K562 (cell line): ENCODE measurements around the gene IKBKE. TPM values are rescaled to one million over a fixed set of nuclear protein-coding genes. Genes with fewer than 3 reads are reported as not detected.

Experiments used
- E2F4 ChIP-seq: sonication (generic); formaldehyde crosslinking; IDR thresholded peaks from 2 replicates; pipeline ENCODE4 v1.8.0; 2022; ENCODE audit warnings: mild to moderate bottlenecking, low read depth, missing genetic modification reagents
- FOXA1 ChIP-seq: fragments of 450-650 bp; IDR thresholded peaks from 2 replicates; pipeline ENCODE4 v1.6.1; 2016; ENCODE audit warnings: mild to moderate bottlenecking, borderline replicate concordance
- FOXP1 ChIP-seq: sonication (generic); formaldehyde crosslinking; IDR thresholded peaks from 2 replicates; pipeline ENCODE4 v1.8.0; 2022; ENCODE audit warnings: mild to moderate bottlenecking, missing genetic modification reagents
- JUND ChIP-seq, 2 experiments: IDR thresholded peaks; 2 replicates in 1 of 2; 3 replicates in 1 of 2; pipeline ENCODE4 v1.6.1; 2011; ENCODE audit warnings: borderline replicate concordance in 2 of 2, low read depth in 2 of 2, low read length in 2 of 2, improper control_type of control experiment in 1 of 2, missing biosample characterization in 1 of 2, missing genetic modification characterization in 1 of 2, missing genetic modification reagents in 1 of 2
- MYNN ChIP-seq, 2 experiments: sonication (generic); formaldehyde crosslinking in 1 of 2; IDR thresholded peaks; 2 replicates each; pipeline versions ENCODE4 v1.5.0 to v1.6.1; 2016 to 2020; ENCODE audit warnings: antibody characterized with exemption in 1 of 2, missing genetic modification reagents in 1 of 2
- RNF219 ChIP-seq: fragments of 250-450 bp; sonication (Bioruptor Pico); IDR thresholded peaks from 2 replicates; pipeline ENCODE4 v1.5.0; 2022; ENCODE audit warnings: mild to moderate bottlenecking
- TCF15 ChIP-seq: fragments of 250-450 bp; sonication (Bioruptor Pico); IDR thresholded peaks from 2 replicates; pipeline ENCODE4 v1.8.0; 2022; ENCODE audit warnings: moderate library complexity, mild to moderate bottlenecking, inconsistent platforms
- TCFL5 ChIP-seq: fragments of 250-450 bp; sonication (Bioruptor Pico); conservative IDR thresholded peaks from 2 replicates; pipeline ENCODE4 v1.6.1; 2021; ENCODE audit warnings: mild to moderate bottlenecking, moderate library complexity, matching md5 sums
- THRAP3 ChIP-seq: fragments of 450-650 bp; IDR thresholded peaks from 2 replicates; pipeline ENCODE4 v1.6.1; 2016; ENCODE audit warnings: mild to moderate bottlenecking, inconsistent platforms, borderline replicate concordance
- YY1 ChIP-seq, 3 experiments: IDR thresholded peaks; 2 replicates each; pipeline ENCODE4 v1.6.1; 2011; ENCODE audit warnings: low read length in 2 of 3, mild to moderate bottlenecking in 2 of 3, moderate library complexity in 2 of 3, borderline replicate concordance in 1 of 3, control low read depth in 1 of 3, low read depth in 1 of 3; ENCODE audit not compliant: insufficient read depth in 3 of 3, insufficient replicate concordance in 2 of 3, control insufficient read depth in 1 of 3, insufficient read length in 1 of 3; ENCODE audit errors: extremely low read depth in 1 of 3
- ZMIZ1 ChIP-seq, 2 experiments: fragments of 150-350 bp in 1 of 2; IDR thresholded peaks; 2 replicates each; pipeline ENCODE4 v1.6.1; 2012 to 2016; ENCODE audit warnings: low read depth in 2 of 2, low read length in 2 of 2, mild to moderate bottlenecking in 1 of 2, moderate library complexity in 1 of 2
- ZNF217 ChIP-seq: sonication (generic); formaldehyde crosslinking; IDR thresholded peaks from 2 replicates; pipeline ENCODE4 v1.8.0; 2022; ENCODE audit warnings: mild to moderate bottlenecking, missing genetic modification reagents
- ZNF551 ChIP-seq: fragments of 250-450 bp; sonication (Bioruptor Pico); IDR thresholded peaks from 2 replicates; pipeline ENCODE4 v1.5.0; 2021; ENCODE audit warnings: mild to moderate bottlenecking, moderate library complexity
- ZNF830 ChIP-seq: fragments of 250-450 bp; sonication (Bioruptor Pico); IDR thresholded peaks from 2 replicates; pipeline ENCODE4 v1.5.0; 2021; ENCODE audit warnings: mild to moderate bottlenecking
- polyA plus RNA-seq, 8 experiments: library from polyadenylated mRNA; depleted of rRNA in 4 of 8; stranded (reverse) in 5 of 8; unstranded in 3 of 8; fragments of >200 nt; fragmentation: Nextera tagmentation in 2 of 8; fragmentation: Illumina TruSeq in 1 of 8; extraction: Ambion mirVana in 2 of 8; extraction: Trizol in 1 of 8; gene quantifications; 2 replicates each; pipeline versions ENCODE4 v1.2.1 to v1.2.3, GENCODE V29; 2011 to 2014; ENCODE audit warnings: inconsistent platforms in 1 of 8, missing spikeins in 1 of 8
- total RNA-seq, 7 experiments: library from RNA; depleted of rRNA in 6 of 7; stranded (reverse); fragments of >200 nt in 6 of 7; fragmentation: Illumina TruSeq in 2 of 7; extraction: Trizol in 2 of 7; gene quantifications; 2 replicates each; pipeline versions ENCODE4 v1.2.1 to v1.2.3, GENCODE V29; 2011 to 2021; ENCODE audit warnings: low replicate concordance in 1 of 7
- TF ChIP-seq, protein P1 (sequence below): fragments of 450-650 bp; IDR thresholded peaks from 2 replicates; pipeline ENCODE4 v1.6.1; 2016

IKBKE gene
- total and polyA plus RNA-seq, 9 of the 15 experiments (the other 6 are each of a cell fraction or from before 2014, with no cell fraction given) = 2.3 to 9.0 (median 4.8) TPM

- TF ChIP-seq ZMIZ1 (IDR thresholded peaks at IDR 0.05; ENCODE audit: low read depth in 2 of 2, low read length in 2 of 2) (0 out of 4 replicates have a peak, but pooled peaks of 1 of the 2 experiments have one; percentile 14), ZNF551 (CRISPR knock-in tag) (no peak), ZNF217 (CRISPR knock-in tag) (no peak), E2F4 (CRISPR knock-in tag) (no peak), YY1 (IDR thresholded peaks at IDR 0.05; ENCODE audit: borderline replicate concordance in 1 of 3, control insufficient read depth in 1 of 3, extremely low read depth in 1 of 3, insufficient read depth in 3 of 3, insufficient read length in 1 of 3, insufficient replicate concordance in 2 of 3, low read depth in 1 of 3, low read length in 2 of 3) (no peak), JUND (IDR thresholded peaks at IDR 0.05; ENCODE audit: borderline replicate concordance, low read depth, low read length) (no peak; the same call in 1 of the 2 replicates), JUND (tag; IDR thresholded peaks at IDR 0.05; ENCODE audit: borderline replicate concordance, low read depth, low read length) (no peak; the same call in 2 of the 3 replicates), FOXP1 (no peak), ZNF830 (CRISPR knock-in tag) (no peak), MYNN (IDR thresholded peaks at IDR 0.05) (peak; percentile 56; the same call in 1 of the 2 replicates), MYNN (CRISPR knock-in tag; IDR thresholded peaks at IDR 0.05) (no peak), TCFL5 (CRISPR knock-in tag) (no peak), TCF15 (CRISPR knock-in tag) (no peak), RNF219 (no peak), FOXA1 (no peak), THRAP3 (no peak)
- TF ChIP-seq, protein P1, sequence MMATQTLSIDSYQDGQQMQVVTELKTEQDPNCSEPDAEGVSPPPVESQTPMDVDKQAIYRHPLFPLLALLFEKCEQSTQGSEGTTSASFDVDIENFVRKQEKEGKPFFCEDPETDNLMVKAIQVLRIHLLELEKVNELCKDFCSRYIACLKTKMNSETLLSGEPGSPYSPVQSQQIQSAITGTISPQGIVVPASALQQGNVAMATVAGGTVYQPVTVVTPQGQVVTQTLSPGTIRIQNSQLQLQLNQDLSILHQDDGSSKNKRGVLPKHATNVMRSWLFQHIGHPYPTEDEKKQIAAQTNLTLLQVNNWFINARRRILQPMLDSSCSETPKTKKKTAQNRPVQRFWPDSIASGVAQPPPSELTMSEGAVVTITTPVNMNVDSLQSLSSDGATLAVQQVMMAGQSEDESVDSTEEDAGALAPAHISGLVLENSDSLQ = no peak
These were observed at the start of gene IKBKE (continued) for GRCh38 chr1:206469933-206470691.
